ENCODE measurements around the gene ASXL3. TPM values are rescaled to one million over a fixed set of nuclear protein-coding genes. Genes with fewer than 3 reads are reported as not detected.

Gene ASXL3
- total and polyA plus RNA-seq, 4 donors, result 0.19 to 1.3 (median 0.39) TPM

GRCh38 chr18:33656889-33657448, 79.0 kb downstream of the ASXL3 start:
- no peak overlapping the region for H3K27ac ChIP-seq (ENCODE audit: low read depth in 1 of 2, low read length in 2 of 2)
- H3K27me3 ChIP-seq (ENCODE audit: control insufficient read depth in 4 of 4, insufficient read depth in 4 of 4, low read length in 3 of 4), result no peaks in the 10 kb centered on the region
- no peaks in the 10 kb centered on the region for H3K36me3 ChIP-seq (ENCODE audit: control insufficient read depth in 4 of 4, insufficient read depth in 3 of 4, low read depth in 1 of 4, low read length in 3 of 4)
- 73% methylated on average over 2 of the region's 2 CpGs for WGBS
- DNase-seq (ENCODE audit: low spot score), result no peak
- H3K9me3 ChIP-seq (ENCODE audit: control insufficient read depth in 4 of 4, low read length in 3 of 4), result no peaks in the 10 kb centered on the region
- TF ChIP-seq REST (IDR thresholded peaks at IDR 0.05) (no peak), GABPA (IDR thresholded peaks at IDR 0.05 in 1 of 2, conservative IDR thresholded peaks at IDR 0.05 in 1 of 2) (no peak), EGR1 (IDR thresholded peaks at IDR 0.05; ENCODE audit: low read depth in 2 of 2) (no peak), SP1 (IDR thresholded peaks at IDR 0.05) (no peak), NR2F2 (IDR thresholded peaks at IDR 0.05) (no peak), FOXA2 (IDR thresholded peaks at IDR 0.05) (no peak), TAF1 (conservative IDR thresholded peaks at IDR 0.05) (no peak)
- H3K9ac ChIP-seq (ENCODE audit: low read depth in 1 of 2, low read length in 2 of 2), result no peak overlapping the region
- H3K4me1 ChIP-seq (ENCODE audit: control insufficient read depth in 4 of 4, insufficient read depth in 4 of 4, low read length in 3 of 4), result peaks cover 0 to 10% (median 3%) of the 10 kb centered on the region in 4 donors
- H3K4me3 ChIP-seq (ENCODE audit: low read depth in 1 of 3, low read length in 3 of 3), result no peak overlapping the region

GRCh38 chr18:33660696-33661310, 82.8 kb downstream of the ASXL3 start:
- 82% methylated on average over 2 of the region's 2 CpGs for WGBS
- Histone ChIP-seq H3K27me3 (ENCODE audit: control insufficient read depth in 4 of 4, insufficient read depth in 4 of 4, low read length in 3 of 4) (no peaks in the 10 kb centered on the region), H3K9me3 (ENCODE audit: control insufficient read depth in 4 of 4, low read length in 3 of 4) (no peaks in the 10 kb centered on the region), H3K27ac (ENCODE audit: low read depth in 1 of 2, low read length in 2 of 2) (no peak overlapping the region), H3K36me3 (ENCODE audit: control insufficient read depth in 4 of 4, insufficient read depth in 3 of 4, low read depth in 1 of 4, low read length in 3 of 4) (no peaks in the 10 kb centered on the region), H3K4me3 (ENCODE audit: low read depth in 1 of 3, low read length in 3 of 3) (no peak overlapping the region), H3K9ac (ENCODE audit: low read depth in 1 of 2, low read length in 2 of 2) (no peak overlapping the region), H3K4me1 (ENCODE audit: control insufficient read depth in 4 of 4, insufficient read depth in 4 of 4, low read length in 3 of 4) (peaks cover 0 to 23% (median 11%) of the 10 kb centered on the region in 4 donors)
- no peak for DNase-seq (ENCODE audit: low spot score)
- TF ChIP-seq HNF4G (IDR thresholded peaks at IDR 0.05) (no peak), FOXA2 (IDR thresholded peaks at IDR 0.05) (no peak)

GRCh38 chr18:33664241-33664874, 86.3 kb downstream of the ASXL3 start:
- WGBS, result 71% methylated on average over 4 of the region's 4 CpGs
- Histone ChIP-seq H3K36me3 (ENCODE audit: control insufficient read depth in 4 of 4, insufficient read depth in 3 of 4, low read depth in 1 of 4, low read length in 3 of 4) (no peaks in the 10 kb centered on the region), H3K27ac (ENCODE audit: low read depth in 1 of 2, low read length in 2 of 2) (no peak overlapping the region), H3K9me3 (ENCODE audit: control insufficient read depth in 4 of 4, low read length in 3 of 4) (no peaks in the 10 kb centered on the region), H3K9ac (ENCODE audit: low read depth in 1 of 2, low read length in 2 of 2) (no peak overlapping the region), H3K4me1 (ENCODE audit: control insufficient read depth in 4 of 4, insufficient read depth in 4 of 4, low read length in 3 of 4) (peaks cover 0 to 14% (median 9%) of the 10 kb centered on the region in 4 donors), H3K4me3 (ENCODE audit: low read depth in 1 of 3, low read length in 3 of 3) (no peak overlapping the region), H3K27me3 (ENCODE audit: control insufficient read depth in 4 of 4, insufficient read depth in 4 of 4, low read length in 3 of 4) (no peaks in the 10 kb centered on the region)
- TF ChIP-seq FOXA1 (IDR thresholded peaks at IDR 0.05), result no peak
- no peak for TF ChIP-seq EGR1 (IDR thresholded peaks at IDR 0.05; ENCODE audit: low read depth in 2 of 2)
- TF ChIP-seq MAX (IDR thresholded peaks at IDR 0.05), result no peak
- no peak for TF ChIP-seq TAF1 (conservative IDR thresholded peaks at IDR 0.05)
- no peak for TF ChIP-seq CTCF (IDR thresholded peaks at IDR 0.05; ENCODE audit: low read depth, low read length, missing input control)
- no peak for TF ChIP-seq HNF4A (conservative IDR thresholded peaks at IDR 0.05)
- TF ChIP-seq FOXA2 (IDR thresholded peaks at IDR 0.05), result no peak
- no peak for TF ChIP-seq YY1 (IDR thresholded peaks at IDR 0.05)
- no peak for TF ChIP-seq JUND (IDR thresholded peaks at IDR 0.05)
- no peak for TF ChIP-seq REST (IDR thresholded peaks at IDR 0.05)
- TF ChIP-seq RAD21 (IDR thresholded peaks at IDR 0.05), result no peak
- TF ChIP-seq GABPA (IDR thresholded peaks at IDR 0.05 in 1 of 2, conservative IDR thresholded peaks at IDR 0.05 in 1 of 2), result no peak
- no peak for TF ChIP-seq HNF4G (IDR thresholded peaks at IDR 0.05)
- TF ChIP-seq SP1 (IDR thresholded peaks at IDR 0.05), result no peak
- no peak for DNase-seq (ENCODE audit: low spot score)

Measured in liver (tissue), 9 donors.